HEK293 (cell line): ENCODE results near the gene RAI14.

Source experiments
- CTCF ChIP-seq: fragments of 450-650 bp; formaldehyde crosslinking; IDR thresholded peaks from 2 replicates; pipeline ENCODE4 v1.5.1; 2016; ENCODE audit warnings: missing biosample characterization, missing genetic modification characterization
- YY1 ChIP-seq: fragments of 450-650 bp; formaldehyde crosslinking; IDR thresholded peaks from 2 replicates; pipeline ENCODE4 v1.5.1; 2018; ENCODE audit warnings: missing biosample characterization, missing genetic modification characterization
- ZBTB1 ChIP-seq: fragments of 450-650 bp; formaldehyde crosslinking; IDR thresholded peaks from 2 replicates; pipeline ENCODE4 v1.5.1; 2016; ENCODE audit warnings: missing biosample characterization, missing genetic modification characterization
- ZBTB48 ChIP-seq: fragments of 450-650 bp; formaldehyde crosslinking; IDR thresholded peaks from 2 replicates; pipeline ENCODE4 v1.5.1; 2016; ENCODE audit warnings: missing biosample characterization, missing genetic modification characterization
- ZBTB49 ChIP-seq: fragments of 450-650 bp; formaldehyde crosslinking; IDR thresholded peaks from 2 replicates; pipeline ENCODE4 v1.5.1; 2016; ENCODE audit warnings: missing biosample characterization, missing genetic modification characterization, low read depth
- ZNF174 ChIP-seq: fragments of 450-650 bp; formaldehyde crosslinking; IDR thresholded peaks from 2 replicates; pipeline ENCODE4 v1.5.0; 2017; ENCODE audit warnings: missing biosample characterization, mild to moderate bottlenecking, missing genetic modification characterization

- TF ChIP-seq ZBTB1 (tag by site-specific recombination) = no peak
- no peak for TF ChIP-seq CTCF
- no peak for TF ChIP-seq ZNF174 (tag by site-specific recombination)
- TF ChIP-seq ZBTB49 (tag by site-specific recombination) = no peak
- no peak for TF ChIP-seq ZBTB48 (tag by site-specific recombination)
- no peak for TF ChIP-seq YY1 (tag by site-specific recombination)
Measured at GRCh38 chr5:34820593-34820992, 164.5 kb downstream of the RAI14 start.
